ENCODE results near the gene MTFR1L.

MTFR1L gene

DNA sequence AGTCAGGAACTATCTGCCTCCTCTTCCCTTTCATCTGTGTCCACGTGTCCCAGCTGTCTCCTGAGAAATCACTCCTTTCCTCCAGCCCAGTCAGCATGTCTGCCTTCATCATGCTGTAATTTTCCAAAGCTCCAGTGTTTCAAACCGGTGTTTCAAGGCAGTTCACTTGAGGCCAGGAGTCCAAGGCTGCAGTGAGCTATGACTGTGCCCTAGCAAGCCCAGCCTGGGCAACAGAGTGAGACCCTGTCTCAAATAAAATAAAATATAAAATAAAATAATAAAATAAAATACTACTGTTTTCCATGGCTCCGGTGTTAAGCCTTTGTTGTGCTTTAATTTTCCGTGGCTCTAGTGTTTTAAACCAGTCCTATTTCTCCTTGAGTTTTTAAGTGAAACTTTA lies 27.6 kb upstream of the MTFR1L start:
- no peak for DNase-seq

DNA sequence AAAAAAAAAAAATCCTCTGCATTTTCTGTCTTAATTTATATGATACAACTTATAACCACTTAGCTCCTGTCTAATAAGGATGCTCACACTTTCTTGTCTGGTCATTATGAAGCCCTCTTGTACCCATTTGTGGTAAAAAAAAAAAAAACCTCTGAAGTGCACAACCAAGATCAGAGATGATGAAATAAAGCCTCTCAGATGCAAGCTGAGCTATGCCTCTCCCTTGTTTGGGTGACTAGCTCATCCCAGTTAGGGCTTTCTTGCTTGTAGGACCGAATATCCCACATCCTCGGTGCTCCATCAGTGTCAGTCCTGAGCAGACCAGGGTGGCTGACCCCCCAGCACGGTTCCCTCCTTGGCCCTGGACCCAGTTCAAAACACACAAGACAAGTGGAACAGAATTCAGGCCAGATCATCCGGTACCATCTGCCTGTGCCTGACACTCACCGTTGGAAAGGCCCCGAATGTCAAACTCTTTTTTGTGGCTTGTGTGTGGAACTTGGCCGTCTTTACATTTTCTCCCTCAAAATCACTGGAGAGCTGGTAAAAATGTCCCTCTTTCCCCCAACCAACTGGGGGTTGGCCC lies 26.1 kb upstream of the MTFR1L start:
- DNase-seq = no peak

DNA sequence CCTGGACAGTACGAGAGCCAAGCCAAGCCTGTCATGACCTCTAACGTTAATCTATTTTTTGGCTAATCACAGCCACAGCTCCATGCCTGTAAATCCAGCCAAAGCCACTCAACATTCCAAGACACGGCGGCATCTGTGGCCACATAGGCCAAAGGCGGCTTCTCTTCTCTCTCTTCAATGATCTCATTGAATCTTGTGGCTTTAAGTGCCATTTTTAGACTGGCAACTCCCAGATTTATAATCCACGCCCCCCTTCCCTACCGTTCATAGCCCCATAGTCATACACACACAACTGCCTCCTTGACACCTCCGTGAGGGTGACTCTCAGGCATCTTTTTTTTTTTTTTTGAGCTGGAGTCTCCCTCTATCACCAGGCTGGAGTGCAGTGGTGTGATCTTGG lies 25.4 kb upstream of the MTFR1L start:
- no peak for DNase-seq

DNA sequence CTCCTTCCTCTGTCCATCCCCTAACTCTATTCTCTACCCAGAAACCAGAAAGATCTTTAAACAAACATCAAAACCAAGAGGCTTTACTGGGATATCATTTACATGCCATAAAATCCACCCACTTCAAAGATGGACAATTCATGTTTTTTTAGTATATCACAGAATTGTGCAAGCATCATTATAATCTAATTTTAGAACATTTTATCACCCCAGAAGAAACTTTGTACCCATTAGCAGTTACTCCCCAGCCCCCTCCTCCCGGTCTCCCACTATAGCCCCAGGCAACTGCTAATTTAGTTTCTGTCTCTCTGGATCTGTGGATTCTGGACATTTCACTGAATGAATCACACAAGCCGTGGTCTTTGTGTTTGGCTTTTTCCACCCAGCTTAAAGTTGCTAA lies 24.5 kb upstream of the MTFR1L start:
- no peak for DNase-seq

DNA sequence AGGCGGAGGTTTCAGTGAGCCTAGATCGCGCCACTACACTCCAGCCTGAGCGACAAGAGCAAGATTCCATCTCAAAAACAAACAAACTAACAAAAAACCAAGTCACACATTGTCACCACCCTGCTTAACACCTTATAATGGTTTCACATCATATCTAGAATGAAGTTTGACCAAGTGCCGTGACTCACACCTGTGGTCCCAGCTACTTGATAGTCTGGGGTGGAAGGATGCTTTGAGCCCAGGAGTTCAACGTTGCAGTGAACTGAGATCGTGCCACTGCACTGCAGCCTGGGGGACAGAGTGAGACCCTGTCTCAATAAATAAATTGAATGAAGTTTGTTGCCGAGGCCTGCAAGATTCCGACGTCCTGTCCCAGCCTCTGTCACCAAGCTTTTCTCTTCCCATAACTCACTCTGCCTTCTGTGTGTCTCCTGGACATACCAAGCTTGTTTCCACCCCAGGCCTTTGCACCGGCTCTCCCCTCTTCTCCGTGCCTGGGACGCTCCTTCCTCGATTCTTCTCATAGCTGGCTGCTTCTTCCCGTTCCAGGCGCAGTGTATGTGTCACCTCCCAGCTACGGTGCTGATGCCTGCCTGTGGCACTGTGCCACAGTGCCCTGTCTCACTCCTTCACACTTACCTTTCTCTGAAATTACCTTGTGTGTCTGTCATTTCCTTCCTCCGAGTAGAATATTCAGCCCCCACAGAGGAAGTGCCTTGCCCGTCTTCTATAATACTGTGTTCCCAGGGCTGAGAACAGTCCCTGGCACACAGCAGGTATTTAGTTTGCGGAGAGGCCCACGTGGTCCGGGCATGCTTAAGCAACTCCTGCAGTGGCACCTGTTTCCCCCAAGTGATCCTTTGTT lies 23.6 kb upstream of the MTFR1L start:
- no peak for DNase-seq

DNA sequence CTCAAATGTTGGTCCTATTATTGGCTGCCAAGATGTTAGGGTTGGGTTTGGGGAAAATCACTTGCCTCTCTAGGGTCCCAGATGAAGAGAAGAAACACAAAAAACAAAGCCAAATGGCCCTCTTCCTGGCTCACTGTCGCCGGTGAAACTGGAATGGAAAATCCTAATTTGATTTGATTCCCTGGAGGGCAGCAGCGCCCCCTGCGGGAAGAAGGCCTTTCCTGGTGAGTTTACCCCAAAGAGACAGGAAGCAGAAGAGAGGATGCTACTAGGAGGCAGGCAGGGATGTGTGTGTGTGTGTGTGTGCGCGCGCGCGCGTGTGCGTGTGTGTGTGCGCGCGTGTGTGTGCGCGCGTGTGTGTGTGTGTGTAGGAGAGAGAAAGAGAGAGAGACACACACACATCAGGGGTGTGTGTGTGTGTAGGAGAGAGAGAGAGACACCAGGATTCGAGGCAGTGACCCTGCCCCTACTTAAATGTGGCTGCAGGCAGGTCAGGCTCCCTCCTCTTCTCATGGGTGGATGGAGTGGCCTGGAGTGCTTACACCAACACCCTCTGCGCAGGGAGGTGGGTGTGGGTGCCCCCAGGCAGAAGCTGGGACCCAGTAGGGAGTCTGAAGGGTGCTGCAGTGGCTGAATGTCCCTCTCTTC lies 22.8 kb upstream of the MTFR1L start:
- DNase-seq = peak; percentile 60

DNA sequence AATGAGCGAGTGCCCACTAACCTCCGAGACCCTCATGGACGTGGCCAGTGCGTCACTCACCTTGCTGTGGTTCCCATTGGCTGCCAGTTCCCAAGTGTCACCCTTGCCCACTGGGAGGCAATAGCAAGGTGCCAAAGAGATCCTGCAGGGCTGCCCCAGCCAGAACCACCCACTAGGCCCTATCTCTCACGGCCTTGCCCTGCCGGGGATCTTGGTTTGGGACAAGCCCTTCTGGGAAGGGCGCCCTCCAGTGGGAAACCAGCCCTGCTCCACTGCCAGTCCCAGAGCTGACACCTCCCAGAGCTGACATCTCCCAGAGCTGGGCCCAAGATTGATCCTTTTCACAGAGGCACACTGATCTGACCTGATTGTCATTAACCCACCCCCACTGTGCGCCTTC lies 21.8 kb upstream of the MTFR1L start:
- DNase-seq = no peak

DNA sequence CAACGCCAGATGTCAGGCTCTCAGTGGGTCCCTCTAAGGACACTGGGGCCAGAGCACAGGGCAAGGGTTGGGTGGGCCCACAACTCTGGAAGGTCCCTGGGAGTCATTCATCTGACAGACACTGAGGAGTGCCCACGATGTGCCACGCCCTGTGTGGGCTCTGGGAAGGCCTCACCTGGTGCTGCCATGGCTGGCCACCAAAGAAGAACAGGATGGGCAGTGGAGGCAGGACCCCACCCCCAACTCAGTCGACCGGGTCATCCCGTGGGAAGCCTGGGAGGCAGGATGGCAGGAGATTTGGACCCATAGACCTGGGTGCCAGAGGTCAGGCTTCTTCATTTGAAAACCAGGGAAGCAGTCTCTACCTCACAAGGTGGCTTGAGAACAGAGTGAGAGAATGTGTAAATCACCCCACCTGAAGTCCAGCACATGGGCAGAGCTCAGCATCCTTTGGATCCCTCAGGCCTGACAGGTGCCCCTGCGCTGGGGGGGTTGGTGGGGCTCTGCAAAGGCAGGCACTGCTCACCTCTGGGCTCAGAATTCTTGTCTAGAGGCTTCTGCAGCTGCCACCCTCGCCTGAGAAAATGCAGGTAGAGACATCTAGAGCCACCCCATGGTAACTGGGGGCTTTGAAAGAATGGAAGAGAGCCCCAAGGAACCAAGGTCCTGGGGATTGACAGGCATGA lies 20.9 kb upstream of the MTFR1L start:
- DNase-seq = no peak

DNA sequence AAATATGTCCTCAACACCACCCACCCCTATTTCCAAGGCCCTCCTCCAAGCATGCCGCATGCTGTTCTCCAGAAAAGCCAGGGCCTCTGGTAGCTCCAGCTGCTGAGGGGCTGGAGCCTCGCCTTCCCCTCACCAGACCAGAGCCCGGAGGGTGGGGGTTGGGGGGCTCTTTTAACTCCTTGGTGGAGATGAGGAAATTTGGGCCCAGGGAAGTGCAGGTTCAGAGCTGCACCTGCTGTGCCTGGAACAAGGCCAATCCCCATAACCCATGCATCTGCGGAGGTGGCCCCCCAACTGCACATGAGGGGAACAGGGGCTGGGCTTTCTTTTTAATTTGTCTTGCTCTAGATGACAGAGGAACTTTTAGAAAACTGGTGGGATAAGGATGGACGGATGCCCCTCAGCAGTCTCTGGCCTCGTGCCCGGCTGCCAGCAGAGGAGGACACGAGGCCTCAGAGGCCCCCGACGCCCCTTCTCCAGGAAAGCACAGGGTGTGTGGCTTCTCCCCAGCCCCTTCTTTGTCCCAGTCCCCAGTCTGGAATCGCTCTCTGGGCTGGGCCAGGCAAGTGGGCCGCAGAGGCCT lies 20.3 kb upstream of the MTFR1L start:
- DNase-seq = no peak

DNA sequence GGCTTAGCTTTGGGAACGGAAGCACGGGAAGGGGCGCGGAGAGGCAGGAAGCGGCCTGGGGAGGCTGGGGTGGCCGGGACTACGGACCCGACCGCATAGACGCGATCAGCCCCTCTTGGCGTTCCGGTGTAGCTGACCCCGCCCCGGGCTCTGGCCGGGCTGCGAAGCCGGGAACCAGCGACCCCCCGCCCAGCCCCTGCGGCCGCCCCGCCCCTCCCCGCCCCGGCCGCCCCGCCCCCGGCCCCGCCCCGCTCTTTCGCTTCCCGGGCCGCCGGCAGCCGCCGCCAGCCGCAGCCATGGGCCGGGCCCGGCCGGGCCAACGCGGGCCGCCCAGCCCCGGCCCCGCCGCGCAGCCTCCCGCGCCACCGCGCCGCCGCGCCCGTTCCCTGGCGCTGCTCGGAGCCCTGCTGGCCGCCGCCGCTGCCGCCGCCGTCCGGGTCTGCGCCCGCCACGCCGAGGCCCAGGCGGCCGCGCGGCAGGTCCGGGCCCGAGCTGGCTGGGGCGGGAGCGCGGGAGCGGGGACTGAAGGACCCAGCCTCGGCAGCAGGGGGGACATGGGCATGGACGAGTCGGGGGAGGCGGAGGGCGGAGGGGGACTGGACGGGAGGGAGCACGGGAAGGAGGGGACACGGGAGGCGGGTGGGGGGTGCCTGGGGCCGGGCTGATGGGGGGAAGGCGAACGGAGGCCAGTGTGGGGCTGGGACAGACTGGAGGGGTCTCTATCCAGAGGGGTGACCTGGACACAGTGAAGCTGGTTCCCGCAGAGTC lies 19.6 kb upstream of the MTFR1L start, which contains the start of gene SELENON:
Gene SELENON, plus strand, starts transcription at position 259 of the 768 bp plus-strand sequence. Its CDS starts 38 bp downstream, at position 297.
- peak; percentile 45 for DNase-seq

DNA sequence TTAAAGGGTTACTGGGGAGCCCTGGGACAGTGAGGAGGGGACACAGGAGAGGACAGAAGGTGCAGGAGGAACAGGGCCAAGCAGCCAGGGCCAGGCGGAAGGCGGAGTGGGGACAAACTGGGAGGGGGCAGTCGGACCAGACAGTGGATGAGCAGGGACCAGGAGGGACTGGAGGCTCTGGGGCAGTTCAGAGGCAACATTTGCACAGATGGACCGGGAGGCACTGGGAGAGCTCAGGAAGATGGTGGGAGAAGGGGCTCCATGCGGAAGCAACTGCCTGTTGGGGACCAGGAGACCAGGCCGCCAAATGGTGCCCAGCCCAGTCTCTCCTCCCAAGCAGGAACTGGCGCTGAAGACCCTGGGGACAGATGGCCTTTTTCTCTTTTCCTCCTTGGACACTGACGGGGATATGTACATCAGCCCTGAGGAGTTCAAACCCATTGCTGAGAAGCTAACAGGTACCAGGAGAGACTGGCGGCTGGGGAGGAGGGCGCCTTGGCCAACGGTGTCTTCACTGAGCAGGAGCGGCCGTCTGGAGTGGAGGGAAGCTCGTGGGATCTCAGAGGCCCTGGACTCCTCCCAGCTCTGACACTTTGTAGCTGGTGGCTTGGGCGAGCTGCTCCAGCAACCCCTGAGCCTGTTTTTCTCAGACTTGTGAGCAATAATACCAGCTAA lies 18.9 kb upstream of the MTFR1L start:
- DNase-seq = no peak

DNA sequence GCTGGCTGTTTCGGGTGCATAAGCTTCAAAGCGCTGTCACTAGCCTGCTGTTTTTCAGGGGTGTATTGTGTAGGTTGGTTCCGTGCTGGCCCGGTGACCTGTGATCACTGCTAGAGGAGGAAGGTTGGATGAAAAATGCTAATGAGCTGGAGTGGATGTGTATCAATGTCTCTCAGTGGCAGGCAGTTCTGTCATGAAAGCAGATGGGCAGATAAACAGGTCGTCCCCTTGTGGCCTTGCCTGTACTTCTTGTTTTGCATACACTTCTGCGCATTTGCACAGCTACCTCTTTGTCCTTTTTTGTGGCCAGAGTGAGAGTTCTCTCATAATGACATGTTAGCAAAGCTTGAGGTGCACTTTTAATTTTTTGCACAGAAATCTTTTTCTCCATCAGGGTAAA lies 16.8 kb upstream of the MTFR1L start:
- DNase-seq = no peak

DNA sequence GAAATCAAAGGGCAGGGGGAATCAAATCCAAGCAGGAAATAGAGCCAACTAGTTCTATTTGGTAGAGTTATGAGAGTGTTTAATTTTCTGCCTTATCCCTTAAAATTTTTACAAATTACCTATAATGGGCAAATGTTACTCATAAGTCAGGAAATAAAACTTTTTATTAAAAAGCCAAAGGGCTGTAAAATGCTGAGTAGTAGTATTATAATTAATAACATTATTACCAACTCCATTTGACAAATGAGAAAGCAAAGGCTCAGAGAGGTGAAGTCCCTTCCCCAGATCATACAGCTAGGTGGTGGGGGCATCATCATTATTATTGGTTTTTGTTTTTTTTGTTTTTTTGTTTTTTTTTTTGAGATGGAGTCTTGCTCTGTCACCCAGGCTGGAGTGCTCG lies 16.4 kb upstream of the MTFR1L start:
- no peak for DNase-seq

DNA sequence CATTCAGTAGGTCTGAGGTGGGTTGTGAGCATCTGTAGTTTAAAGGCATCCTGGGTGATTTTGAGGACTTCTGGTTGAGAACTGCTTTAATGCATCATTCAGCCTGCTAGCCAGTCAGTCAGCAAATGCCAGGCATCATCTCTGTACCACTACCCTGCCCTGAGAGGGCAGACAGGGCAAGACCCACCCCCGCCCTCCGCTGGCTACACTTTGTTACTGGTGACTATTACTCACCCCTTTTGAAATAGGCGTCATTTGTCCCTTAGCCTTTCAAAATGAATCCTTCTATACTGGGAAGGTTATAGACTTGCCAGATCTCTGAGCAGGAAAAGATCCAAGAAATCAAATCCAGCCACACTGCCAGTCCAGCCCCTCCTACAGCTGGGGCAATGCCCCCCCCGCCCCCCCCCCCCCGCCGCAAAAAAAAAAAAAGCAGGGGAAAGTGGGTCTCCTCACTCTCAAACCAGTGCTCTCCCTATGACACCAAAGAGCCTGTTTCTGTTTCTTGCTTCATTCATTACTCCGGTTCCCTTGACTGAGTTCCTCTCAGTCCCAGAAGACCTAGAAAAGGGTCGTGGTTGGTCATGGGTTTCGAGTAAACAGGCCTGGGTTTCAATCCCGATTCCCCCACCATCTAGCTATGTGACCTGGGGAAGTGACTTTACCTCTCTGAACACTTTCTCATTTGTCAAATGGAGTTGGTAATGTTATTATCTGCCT lies 15.3 kb upstream of the MTFR1L start:
- no peak for DNase-seq

DNA sequence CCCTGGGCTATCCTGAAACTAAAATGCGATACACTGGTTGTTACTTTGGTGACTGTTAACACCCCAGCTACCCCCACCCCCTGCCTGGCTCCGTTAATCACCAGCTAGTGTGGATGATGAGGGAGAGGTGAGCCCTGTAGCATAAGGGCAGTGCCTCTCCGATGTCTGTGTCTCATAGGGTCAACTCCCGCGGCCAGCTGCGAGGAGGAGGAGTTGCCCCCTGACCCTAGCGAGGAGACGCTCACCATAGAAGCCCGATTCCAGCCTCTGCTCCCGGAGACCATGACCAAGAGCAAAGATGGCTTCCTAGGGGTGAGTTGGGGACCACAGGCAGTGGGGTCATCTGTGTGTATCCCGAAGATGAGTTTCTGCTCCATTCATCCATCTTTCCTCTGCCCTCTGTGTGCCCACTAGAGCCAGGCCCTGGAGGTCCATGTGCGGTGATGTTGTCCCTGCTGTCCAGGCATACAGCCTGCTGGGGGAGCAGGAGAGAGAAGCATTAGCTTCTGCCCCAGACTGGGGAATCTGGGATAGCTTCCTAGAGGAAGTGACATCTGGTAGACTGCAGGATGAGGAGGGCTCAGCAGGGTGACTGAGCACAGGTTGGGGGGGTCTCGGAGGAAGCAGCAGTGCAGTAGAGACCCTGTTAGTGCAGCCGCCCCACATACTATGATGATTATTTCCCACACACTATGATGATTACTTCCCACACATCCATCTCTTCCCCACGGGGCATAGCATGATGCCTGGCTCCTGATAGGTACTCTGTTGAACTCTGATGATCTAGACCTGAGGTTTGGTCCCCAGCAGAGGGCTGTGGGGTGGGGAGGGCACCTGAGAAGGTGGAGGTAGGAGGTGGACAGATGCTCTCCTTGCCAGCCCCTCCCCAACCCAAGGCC lies 14.5 kb upstream of the MTFR1L start:
- DNase-seq = no peak

DNA sequence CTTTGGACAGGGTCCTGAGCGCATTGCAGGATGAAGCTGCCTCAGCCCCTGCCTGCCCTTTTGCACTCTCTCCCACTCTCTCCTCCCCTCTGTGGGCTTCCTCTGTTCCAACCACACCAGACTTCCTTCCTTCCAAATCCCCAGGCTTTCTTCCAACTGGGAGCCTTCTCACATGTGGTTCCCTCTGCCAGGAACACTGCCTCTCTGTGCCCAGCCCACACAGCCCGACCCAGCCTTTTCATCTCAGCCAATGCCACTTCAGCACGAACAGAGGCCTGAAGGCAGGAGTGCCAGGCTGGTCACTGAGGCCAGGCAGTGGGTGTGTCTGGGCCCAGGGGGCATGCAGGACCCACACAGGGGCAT lies 13.9 kb upstream of the MTFR1L start:
- no peak for DNase-seq

DNA sequence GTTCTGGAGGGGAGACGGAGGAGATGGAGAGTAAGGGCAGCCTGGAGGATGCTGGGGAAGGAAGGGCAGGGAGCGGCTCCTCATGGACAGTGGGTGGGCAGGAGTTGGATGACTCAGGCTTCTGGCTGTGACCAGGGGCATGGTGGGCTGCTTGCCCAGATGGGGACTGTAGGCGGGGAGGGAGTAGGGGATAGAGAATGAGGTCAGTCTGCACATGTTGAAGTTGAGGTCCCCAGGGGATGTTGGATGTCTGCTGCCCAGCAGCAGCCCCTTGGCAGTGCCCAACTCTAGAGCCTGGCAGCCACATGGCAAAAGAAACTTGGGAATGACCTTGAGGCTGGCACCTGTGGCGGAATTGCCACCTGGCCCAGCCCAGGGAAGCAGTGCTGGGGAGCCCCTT lies 13.3 kb upstream of the MTFR1L start:
- DNase-seq = no peak

DNA sequence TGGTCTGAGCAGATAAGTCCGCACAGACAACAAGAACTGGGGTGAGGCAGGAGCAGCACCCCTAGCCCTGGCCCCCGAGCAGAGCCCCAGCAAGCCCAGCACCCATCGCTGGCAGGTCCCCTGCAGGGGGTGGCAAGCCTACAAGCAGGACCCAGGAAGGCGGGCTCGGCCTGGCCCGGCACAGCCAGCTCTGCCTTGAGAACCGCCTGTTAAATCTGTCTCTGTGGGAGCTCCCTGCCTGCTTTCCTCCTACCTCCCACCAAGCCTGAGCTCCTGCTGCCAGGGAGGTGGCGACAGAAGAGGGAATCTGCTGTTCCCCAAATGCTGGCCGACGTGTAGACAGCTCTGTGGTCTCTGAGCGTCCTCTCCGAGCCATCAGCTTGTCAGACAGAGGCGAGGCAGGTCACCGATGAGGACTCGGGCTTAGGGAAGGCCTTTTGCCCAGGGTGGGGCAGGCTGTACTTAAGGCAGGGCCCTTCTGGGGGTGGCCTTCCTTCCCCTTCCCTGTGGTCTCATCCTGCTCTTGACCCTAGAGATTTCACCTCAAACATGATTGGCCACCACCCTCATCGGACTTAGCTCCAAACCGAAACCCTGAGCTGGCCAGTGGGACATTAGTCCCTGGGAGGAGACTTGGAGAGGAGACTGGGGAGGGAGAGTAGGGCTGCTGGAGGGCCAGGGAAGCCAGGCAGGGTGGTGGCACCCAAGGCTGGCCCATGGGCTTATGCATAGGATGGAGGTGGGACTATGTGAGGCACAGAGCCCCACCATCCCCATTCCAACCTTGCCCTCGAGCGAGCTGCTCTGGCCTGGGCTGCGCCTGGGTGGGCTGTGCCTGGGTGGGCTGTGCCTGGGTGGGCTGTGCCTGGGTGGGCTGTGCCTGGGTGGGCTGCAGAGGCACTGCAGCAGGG lies 12.0 kb upstream of the MTFR1L start:
- DNase-seq = no peak
